Stimulated activated effector memory CD8-positive, alpha-beta T cell treated with anti-CD3 and anti-CD28 coated beads, Interleukin-12 subunit alpha, Interleukin-12 subunit beta, amount 100 ng/mL, for 72 hours (primary cell): ENCODE measurements around the gene TMEM248.
"Not testable (repeated sequence)": the region's sequence is repeated elsewhere in the genome, so short reads cannot be mapped to it uniquely, and the experiment has no call there.

Experiments
- ATAC-seq: fragments of 150-1000 bp; cut with Tn5 transposase; 2 replicates; pipeline ENCODE4 v1.10.0; 2021
- DNase-seq, 2 donors: peaks; one replicate each; pipeline ENCODE4 v3.0.0; 2021 to 2022; ENCODE audit warnings: low spot score in 2 of 2
- H3K27ac Mint-ChIP-seq: one replicate; pipeline ENCODE4 v1.8.0; 2022; ENCODE audit warnings: mild to moderate bottlenecking, mixed read lengths
- H3K36me3 Mint-ChIP-seq: one replicate; pipeline ENCODE4 v1.8.0; 2022; ENCODE audit warnings: mild to moderate bottlenecking, mixed read lengths
- H3K4me1 Mint-ChIP-seq: one replicate; pipeline ENCODE4 v1.8.0; 2022; ENCODE audit warnings: mixed read lengths
- H3K4me3 Mint-ChIP-seq: one replicate; pipeline ENCODE4 v1.8.0; 2022; ENCODE audit warnings: mild to moderate bottlenecking, mixed read lengths
- H3K9me3 Mint-ChIP-seq: one replicate; pipeline ENCODE4 v1.8.0; 2022; ENCODE audit warnings: mixed read lengths

The TMEM248 gene

DNA sequence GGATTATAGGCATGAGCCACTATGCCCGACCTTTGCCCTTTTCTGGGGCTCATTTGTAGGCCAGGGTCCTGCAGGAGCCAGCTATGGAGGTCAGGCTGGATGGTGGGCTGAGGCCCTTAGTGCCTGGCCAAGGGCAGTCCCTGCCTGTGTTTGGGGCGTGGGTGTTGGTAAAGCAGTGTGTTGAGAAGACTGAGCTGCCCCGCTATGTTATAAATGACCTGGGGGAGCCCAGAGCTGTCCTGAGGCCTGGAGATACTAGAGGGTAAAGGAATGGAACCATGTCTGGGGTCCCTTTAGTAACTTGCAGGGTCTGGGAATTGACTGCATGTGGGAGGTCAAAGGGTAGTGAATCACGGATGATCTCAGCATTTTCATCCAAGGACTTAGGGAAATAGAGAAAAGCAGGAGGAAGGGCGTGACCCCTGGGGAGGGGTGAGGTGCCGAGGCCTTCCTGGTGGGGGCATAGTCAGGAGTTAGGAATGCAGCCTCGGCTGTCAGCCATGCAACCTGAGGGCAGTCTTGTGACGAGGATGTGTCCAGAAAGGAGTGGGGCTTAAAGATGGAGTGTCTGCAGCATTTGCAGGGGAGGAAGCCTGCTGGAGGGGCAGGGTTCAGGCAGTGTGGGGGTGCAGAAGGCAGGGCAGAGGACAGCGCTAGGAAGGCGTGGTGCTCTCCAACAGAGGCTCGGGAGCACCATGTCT, 31.5 kb downstream of the TMEM248 start:
- ATAC-seq (no peak), DNase-seq (no peak)
- no peaks in the 10 kb centered on the region for H3K9me3 Mint-ChIP-seq

DNA sequence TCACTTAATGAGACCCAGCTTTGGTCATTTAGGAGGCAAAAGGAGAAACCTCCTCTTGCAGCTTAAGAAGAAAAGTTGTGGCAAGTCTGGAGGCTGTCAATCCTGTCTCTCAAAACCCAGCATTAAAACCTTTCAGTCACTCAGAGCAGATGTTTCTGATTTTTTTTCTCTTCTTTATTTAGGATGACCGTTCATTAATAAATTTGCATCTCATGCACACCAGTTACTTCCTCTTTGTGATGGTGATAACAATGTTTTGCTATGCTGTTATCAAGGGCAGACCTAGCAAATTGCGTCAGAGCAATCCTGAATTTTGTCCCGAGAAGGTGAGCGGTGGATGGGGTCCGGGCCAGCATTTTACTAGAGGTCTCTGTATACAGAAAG, 32.0 kb downstream of the TMEM248 start:
- Mint-ChIP-seq H3K4me3 (no peak overlapping the region), H3K27ac (peak overlapping the region; percentile 27), H3K9me3 (no peaks in the 10 kb centered on the region), H3K36me3 (peaks cover 100% of the 10 kb centered on the region), H3K4me1 (no peaks in the 10 kb centered on the region)
- no peak for ATAC-seq
- no peak for DNase-seq

More for the DNA sequence above, 31.5 kb downstream of the TMEM248 start:
- peaks cover 100% of the 10 kb centered on the region for H3K36me3 Mint-ChIP-seq
- no peaks in the 10 kb centered on the region for H3K4me1 Mint-ChIP-seq
- H3K4me3 Mint-ChIP-seq = no peak overlapping the region
- H3K27ac Mint-ChIP-seq = peak overlapping the region; percentile 27

DNA sequence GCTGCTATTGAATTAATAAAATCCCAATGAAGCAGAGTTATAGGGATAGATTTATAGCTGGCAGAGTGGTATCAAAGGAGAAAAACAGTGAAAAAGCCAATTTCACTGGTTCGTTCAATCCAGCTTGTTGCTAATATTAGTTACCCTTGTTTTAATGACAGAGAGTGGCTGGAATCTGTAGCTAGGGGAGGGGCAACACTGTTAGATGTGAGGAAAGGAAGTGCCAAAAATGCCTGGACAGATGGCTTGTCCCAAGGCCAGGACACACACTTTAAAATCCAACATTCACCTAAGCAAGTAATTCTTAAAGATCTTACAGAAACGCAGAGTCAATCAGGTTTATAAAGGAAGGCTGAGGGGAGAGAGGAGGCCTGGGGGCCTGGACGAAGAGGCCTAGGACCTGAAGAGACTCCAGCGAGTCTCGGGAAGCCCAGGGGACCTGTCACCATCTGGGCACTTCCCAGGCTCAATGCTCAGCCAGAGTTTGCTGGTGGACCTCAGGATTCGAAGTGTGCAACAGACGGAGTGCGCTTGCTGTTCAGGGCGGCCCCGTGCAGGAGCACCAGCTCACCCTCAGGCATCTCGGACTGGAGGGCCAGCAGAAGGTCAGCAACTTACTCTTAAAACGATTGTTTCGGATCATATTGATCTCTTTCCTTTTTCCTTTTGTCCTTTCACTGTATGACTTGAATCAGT, 36.7 kb downstream of the TMEM248 start:
- Mint-ChIP-seq H3K27ac (peak overlapping the region; percentile 48), H3K9me3 (no peaks in the 10 kb centered on the region), H3K36me3 (peaks cover 83% of the 10 kb centered on the region), H3K4me1 (no peaks in the 10 kb centered on the region), H3K4me3 (no peak overlapping the region)
- no peak for ATAC-seq
- no peak for DNase-seq

DNA sequence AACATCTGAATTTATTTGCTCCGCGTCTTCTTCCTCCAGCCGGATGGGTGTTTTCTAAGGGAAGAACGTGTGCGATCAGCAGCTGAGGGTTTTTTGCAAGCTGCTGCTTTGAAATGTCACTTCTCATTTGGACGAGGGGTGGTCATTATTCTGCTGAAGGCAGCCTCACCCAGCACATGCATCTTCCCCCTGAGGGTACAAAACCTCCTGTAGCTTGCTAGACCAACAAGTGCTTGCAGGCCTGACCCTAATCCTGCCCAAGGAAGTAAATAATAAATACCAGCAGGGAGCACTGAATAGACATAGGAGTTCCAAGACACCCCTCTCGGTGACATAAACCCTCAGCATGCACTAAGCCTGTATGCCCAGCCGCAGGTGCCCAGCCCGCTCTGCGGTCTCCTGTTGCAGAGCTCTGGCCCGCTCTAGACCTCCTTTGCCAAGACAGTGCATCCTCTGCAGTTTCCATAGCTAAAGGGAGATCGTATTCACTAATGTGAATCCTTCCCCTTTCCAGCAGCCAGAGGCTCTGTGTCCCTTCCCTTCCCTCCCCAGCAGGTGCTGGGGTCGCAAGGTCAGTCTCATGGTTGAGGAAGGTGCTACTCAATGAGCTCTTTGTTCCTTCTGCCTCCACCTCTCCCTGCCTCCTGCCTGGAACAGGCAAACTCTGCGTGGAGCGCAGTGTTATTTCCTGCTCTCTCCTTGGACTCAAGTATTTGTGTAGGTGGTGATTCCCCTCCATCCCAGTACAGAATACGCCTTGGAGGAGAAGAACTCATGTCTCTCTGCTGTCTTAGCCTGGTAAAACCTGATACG, 37.7 kb downstream of the TMEM248 start:
- Mint-ChIP-seq H3K36me3 (peaks cover 73% of the 10 kb centered on the region), H3K4me3 (no peak overlapping the region), H3K4me1 (no peaks in the 10 kb centered on the region), H3K9me3 (no peaks in the 10 kb centered on the region), H3K27ac (no peak overlapping the region)
- DNase-seq (no peak), ATAC-seq (no peak)

GRCh38 chr7:66960192-66960591, 39.2 kb downstream of the TMEM248 start:
- DNase-seq (no peak), ATAC-seq (no peak)
- Mint-ChIP-seq H3K27ac (no peak overlapping the region), H3K4me3 (no peak overlapping the region), H3K4me1 (no peaks in the 10 kb centered on the region), H3K9me3 (no peaks in the 10 kb centered on the region), H3K36me3 (peaks cover 58% of the 10 kb centered on the region)

- Mint-ChIP-seq H3K4me3 (no peak overlapping the region), H3K36me3 (peaks cover 49% of the 10 kb centered on the region), H3K9me3 (no peaks in the 10 kb centered on the region), H3K4me1 (no peaks in the 10 kb centered on the region), H3K27ac (no peak overlapping the region)
- ATAC-seq (no peak), DNase-seq (no peak)
These were observed 40.1 kb downstream of the TMEM248 start for GRCh38 chr7:66961096-66961495.

GRCh38 chr7:66964411-66964810, 43.4 kb downstream of the TMEM248 start:
- H3K4me1 Mint-ChIP-seq = no peaks in the 10 kb centered on the region
- no peak for DNase-seq

GRCh38 chr7:66967029-66967428, 46.0 kb downstream of the TMEM248 start:
- Mint-ChIP-seq H3K4me3 (no peak overlapping the region), H3K4me1 (peaks cover 5% of the 10 kb centered on the region), H3K27ac (no peak overlapping the region), H3K36me3 (no peaks in the 10 kb centered on the region), H3K9me3 (no peaks in the 10 kb centered on the region)
- ATAC-seq = no peak
- no peak for DNase-seq

More at GRCh38 chr7:66964411-66964810, 43.4 kb downstream of the TMEM248 start:
- H3K4me3 Mint-ChIP-seq = no peak overlapping the region
- H3K36me3 Mint-ChIP-seq = peaks cover 16% of the 10 kb centered on the region
- no peak for ATAC-seq
- H3K9me3 Mint-ChIP-seq = no peaks in the 10 kb centered on the region
- H3K27ac Mint-ChIP-seq = no peak overlapping the region

DNA sequence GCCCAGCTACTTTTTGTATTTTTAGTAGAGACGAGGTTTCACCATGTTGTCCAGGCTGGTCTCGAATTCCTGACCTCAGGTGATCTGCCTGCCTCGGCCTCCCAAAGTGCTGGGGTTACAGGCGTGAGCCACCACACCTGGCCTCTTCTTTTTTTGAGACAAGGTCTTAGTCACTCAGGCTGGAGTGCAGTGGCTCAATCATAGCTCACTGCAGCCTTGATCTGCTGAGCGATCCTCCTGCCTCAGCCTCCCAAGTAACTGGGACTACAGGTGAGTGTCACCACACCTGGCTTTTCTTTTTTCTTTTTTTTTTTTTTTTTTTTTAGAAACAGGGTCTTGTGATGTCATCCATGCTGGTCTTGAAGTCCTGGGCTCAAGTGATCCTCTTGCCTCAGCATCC, 48.0 kb downstream of the TMEM248 start:
- not testable (repeated sequence) for H3K4me1 Mint-ChIP-seq, H3K27ac Mint-ChIP-seq, H3K4me3 Mint-ChIP-seq, H3K9me3 Mint-ChIP-seq, DNase-seq, H3K36me3 Mint-ChIP-seq, ATAC-seq

GRCh38 chr7:66970310-66970709, 49.3 kb downstream of the TMEM248 start:
- Mint-ChIP-seq H3K9me3 (no peaks in the 10 kb centered on the region), H3K36me3 (no peaks in the 10 kb centered on the region), H3K4me3 (no peak overlapping the region), H3K27ac (no peak overlapping the region), H3K4me1 (peaks cover 5% of the 10 kb centered on the region)
- DNase-seq (no peak), ATAC-seq (no peak)

DNA sequence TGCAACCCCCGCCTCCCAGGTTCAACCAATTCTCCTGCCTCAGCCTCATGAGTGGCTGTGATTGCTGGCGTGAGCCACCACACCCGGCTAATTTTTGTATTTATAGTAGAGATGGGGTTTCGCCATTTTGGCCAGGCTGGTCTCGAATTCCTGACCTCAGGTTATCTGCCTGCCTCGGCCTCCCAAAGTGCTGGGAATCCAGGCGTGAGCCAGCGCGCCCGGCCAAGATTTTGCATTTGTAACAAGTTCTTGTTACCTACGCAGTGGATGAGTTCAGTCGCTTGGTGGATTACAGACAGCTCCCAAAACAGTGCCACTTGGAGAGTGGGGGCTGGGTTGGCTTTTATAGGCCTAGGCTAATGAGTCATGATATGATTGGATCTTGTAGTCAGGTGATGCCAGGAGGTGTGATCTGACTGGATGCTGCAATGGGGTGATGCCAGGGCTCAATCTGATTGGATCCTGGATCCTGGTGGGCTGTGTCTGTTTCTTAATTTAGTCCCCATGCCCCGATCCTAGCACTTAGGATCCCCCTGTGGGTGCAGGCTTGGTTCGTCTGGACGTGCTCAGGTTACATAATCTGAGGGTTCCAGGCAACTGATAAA, 54.1 kb downstream of the TMEM248 start:
- Mint-ChIP-seq H3K36me3 (no peaks in the 10 kb centered on the region), H3K4me3 (no peak overlapping the region)
- no peak for DNase-seq

DNA sequence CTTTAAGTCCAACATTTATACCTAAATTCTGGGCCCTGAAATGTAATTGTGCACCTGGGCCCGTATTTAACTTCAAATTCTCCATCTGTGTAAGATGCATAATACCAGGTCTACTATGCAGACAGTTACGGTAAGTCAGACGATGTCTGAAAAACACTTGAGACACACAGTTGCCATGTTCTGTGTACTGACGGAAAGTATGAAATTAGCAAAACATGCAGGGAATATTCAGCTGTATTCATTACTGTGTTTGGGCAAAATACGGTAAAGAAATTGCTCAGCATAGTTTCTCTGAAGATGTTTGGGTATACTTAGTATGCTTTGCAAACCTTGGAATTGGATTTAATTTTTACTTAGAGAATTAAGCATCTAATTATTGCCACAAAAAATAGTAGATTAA, 57.3 kb downstream of the TMEM248 start:
- not testable (repeated sequence) for H3K4me1 Mint-ChIP-seq, H3K4me3 Mint-ChIP-seq, H3K9me3 Mint-ChIP-seq, DNase-seq, ATAC-seq, H3K36me3 Mint-ChIP-seq, H3K27ac Mint-ChIP-seq

More for the DNA sequence above, 54.1 kb downstream of the TMEM248 start:
- no peak overlapping the region for H3K27ac Mint-ChIP-seq
- ATAC-seq = no peak
- peaks cover 5% of the 10 kb centered on the region for H3K4me1 Mint-ChIP-seq
- H3K9me3 Mint-ChIP-seq = peaks cover 4% of the 10 kb centered on the region

- not testable (repeated sequence) for H3K4me1 Mint-ChIP-seq, H3K4me3 Mint-ChIP-seq, DNase-seq
These were observed 58.0 kb downstream of the TMEM248 start for GRCh38 chr7:66979013-66979412.

GRCh38 chr7:66980336-66980735, 59.3 kb downstream of the TMEM248 start:
- H3K4me1 Mint-ChIP-seq, DNase-seq, H3K4me3 Mint-ChIP-seq, ATAC-seq, H3K27ac Mint-ChIP-seq, H3K9me3 Mint-ChIP-seq, H3K36me3 Mint-ChIP-seq: not testable (repeated sequence)

More at GRCh38 chr7:66979013-66979412, 58.0 kb downstream of the TMEM248 start:
- H3K27ac Mint-ChIP-seq, ATAC-seq, H3K36me3 Mint-ChIP-seq, H3K9me3 Mint-ChIP-seq: not testable (repeated sequence)

- not testable (repeated sequence) for H3K27ac Mint-ChIP-seq, ATAC-seq, H3K4me3 Mint-ChIP-seq, DNase-seq, H3K9me3 Mint-ChIP-seq
- Mint-ChIP-seq H3K4me1 (peaks cover 13% of the 10 kb centered on the region), H3K36me3 (peaks cover 79% of the 10 kb centered on the region)
These were observed 68.5 kb downstream of the TMEM248 start for GRCh38 chr7:66989552-66989951.
